HepG2 (cell line): ENCODE results near the gene RRP36. TPM values are rescaled to one million over a fixed set of nuclear protein-coding genes. Genes with fewer than 3 reads are reported as not detected.

Experiments
- CREBL2 ChIP-seq: sonication (generic); formaldehyde crosslinking; IDR thresholded peaks from 2 replicates; pipeline ENCODE4 v1.8.1; 2023; ENCODE audit warnings: missing genetic modification reagents, mild to moderate bottlenecking, borderline replicate concordance
- SNAPC2 ChIP-seq: sonication (generic); formaldehyde crosslinking; IDR thresholded peaks from 2 replicates; pipeline ENCODE4 v1.8.1; 2022; ENCODE audit warnings: mild to moderate bottlenecking, missing genetic modification reagents
- STAT5B ChIP-seq: sonication (generic); formaldehyde crosslinking; IDR thresholded peaks from 2 replicates; pipeline ENCODE4 v1.4.0; 2020; ENCODE audit warnings: missing genetic modification reagents
- TFE3 ChIP-seq: IDR thresholded peaks from 2 replicates; pipeline ENCODE4 v1.6.1; 2016
- ZC3H13 ChIP-seq: sonication (generic); formaldehyde crosslinking; IDR thresholded peaks from 2 replicates; pipeline ENCODE4 v1.8.1; 2023; ENCODE audit warnings: mild to moderate bottlenecking, missing genetic modification reagents, moderate library complexity
- ZNF276 ChIP-seq: sonication (generic); formaldehyde crosslinking; IDR thresholded peaks from 2 replicates; pipeline ENCODE4 v1.4.0; 2020; ENCODE audit warnings: mild to moderate bottlenecking, low read depth, missing genetic modification reagents
- ZNF646 ChIP-seq: sonication (generic); formaldehyde crosslinking; IDR thresholded peaks from 2 replicates; pipeline ENCODE4 v1.9.0; 2021; ENCODE audit warnings: mild to moderate bottlenecking, missing genetic modification reagents
- ZNF652 ChIP-seq: IDR thresholded peaks from 2 replicates; pipeline ENCODE4 v1.6.1; 2016; ENCODE audit warnings: low read depth, borderline replicate concordance
- ZNF737 ChIP-seq: sonication (generic); formaldehyde crosslinking; IDR thresholded peaks from 2 replicates; pipeline ENCODE4 v1.5.0; 2020; ENCODE audit warnings: missing genetic modification reagents, mild to moderate bottlenecking, borderline replicate concordance
- ZNF761 ChIP-seq: sonication (generic); formaldehyde crosslinking; conservative IDR thresholded peaks from 2 replicates; pipeline ENCODE4 v1.4.0; 2020; ENCODE audit warnings: mild to moderate bottlenecking, missing genetic modification reagents
- polyA plus RNA-seq, 8 experiments: library from polyadenylated mRNA; depleted of rRNA in 3 of 8; stranded (reverse) in 7 of 8; unstranded in 1 of 8; fragments of >200 nt; fragmentation: Illumina TruSeq in 4 of 8; extraction: Trizol in 4 of 8; gene quantifications; 2 replicates each; pipeline versions ENCODE4 v1.2.1 to v1.2.3, GENCODE V29; 2011 to 2016; ENCODE audit warnings: low read depth in 4 of 8, missing spikeins in 1 of 8, mixed read lengths in 1 of 8; ENCODE audit not compliant: insufficient read depth in 1 of 8
- total RNA-seq, 5 experiments: library from RNA; depleted of rRNA; stranded (reverse); fragments of >200 nt; fragmentation: Illumina TruSeq; extraction: Trizol; gene quantifications; 2 replicates each; pipeline ENCODE4 v1.2.3, GENCODE V29; 2016; ENCODE audit warnings: low read depth in 1 of 5
- TF ChIP-seq, protein P1 (sequence below): sonication (generic); formaldehyde crosslinking; IDR thresholded peaks from 2 replicates; pipeline ENCODE4 v1.8.0; 2022; ENCODE audit warnings: missing genetic modification reagents, low read depth, mild to moderate bottlenecking, borderline replicate concordance
- TF ChIP-seq, protein P2 (sequence below): fragments of 450-650 bp; IDR thresholded peaks from 2 replicates; pipeline ENCODE4 v1.6.1; 2017
- TF ChIP-seq, protein P3 (sequence below): IDR thresholded peaks from 2 replicates; pipeline ENCODE4 v1.6.1; 2016; ENCODE audit warnings: low read depth, control low read depth

RRP36 gene
- total and polyA plus RNA-seq, 2 of the 13 experiments (the other 11 are each of a cell fraction or from before 2014, with no cell fraction given), result 29.5 to 144 TPM

GRCh38 chr6:42978839-42979522, 42.4 kb upstream of the RRP36 start, which contains the start of gene PEX6 (continued):
- TF ChIP-seq ZC3H13 (CRISPR knock-in tag) (peak; percentile 14; the same call in 1 of the 2 replicates), STAT5B (no peak), ZNF652 (no peak), ZNF737 (CRISPR knock-in tag) (peak; percentile 55; the same call in 1 of the 2 replicates), SNAPC2 (CRISPR knock-in tag) (no peak), ZNF646 (CRISPR knock-in tag) (0 out of 2 replicates have a peak, but pooled peaks have one; percentile 21), CREBL2 (CRISPR knock-in tag) (no peak), TFE3 (CRISPR knock-in tag) (peak; percentile 55; the same call in 1 of the 2 replicates), ZNF761 (CRISPR knock-in tag) (peak; percentile 82; the same call in 1 of the 2 replicates), ZNF276 (CRISPR knock-in tag) (no peak; the same call in 1 of the 2 replicates)
- TF ChIP-seq, protein P1, sequence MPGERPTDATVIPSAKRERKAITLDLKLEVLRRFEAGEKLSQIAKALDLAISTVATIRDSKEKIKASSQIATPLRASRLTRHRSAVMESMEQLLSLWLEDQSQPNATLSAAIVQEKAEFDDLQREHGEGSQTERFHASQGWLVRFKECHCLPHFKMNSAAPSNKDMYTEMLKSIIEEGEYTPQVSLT (CRISPR knock-in tag), result no peak
- TF ChIP-seq, protein P2, sequence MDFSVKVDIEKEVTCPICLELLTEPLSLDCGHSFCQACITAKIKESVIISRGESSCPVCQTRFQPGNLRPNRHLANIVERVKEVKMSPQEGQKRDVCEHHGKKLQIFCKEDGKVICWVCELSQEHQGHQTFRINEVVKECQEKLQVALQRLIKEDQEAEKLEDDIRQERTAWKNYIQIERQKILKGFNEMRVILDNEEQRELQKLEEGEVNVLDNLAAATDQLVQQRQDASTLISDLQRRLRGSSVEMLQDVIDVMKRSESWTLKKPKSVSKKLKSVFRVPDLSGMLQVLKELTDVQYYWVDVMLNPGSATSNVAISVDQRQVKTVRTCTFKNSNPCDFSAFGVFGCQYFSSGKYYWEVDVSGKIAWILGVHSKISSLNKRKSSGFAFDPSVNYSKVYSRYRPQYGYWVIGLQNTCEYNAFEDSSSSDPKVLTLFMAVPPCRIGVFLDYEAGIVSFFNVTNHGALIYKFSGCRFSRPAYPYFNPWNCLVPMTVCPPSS, result no peak
- TF ChIP-seq, protein P3, sequence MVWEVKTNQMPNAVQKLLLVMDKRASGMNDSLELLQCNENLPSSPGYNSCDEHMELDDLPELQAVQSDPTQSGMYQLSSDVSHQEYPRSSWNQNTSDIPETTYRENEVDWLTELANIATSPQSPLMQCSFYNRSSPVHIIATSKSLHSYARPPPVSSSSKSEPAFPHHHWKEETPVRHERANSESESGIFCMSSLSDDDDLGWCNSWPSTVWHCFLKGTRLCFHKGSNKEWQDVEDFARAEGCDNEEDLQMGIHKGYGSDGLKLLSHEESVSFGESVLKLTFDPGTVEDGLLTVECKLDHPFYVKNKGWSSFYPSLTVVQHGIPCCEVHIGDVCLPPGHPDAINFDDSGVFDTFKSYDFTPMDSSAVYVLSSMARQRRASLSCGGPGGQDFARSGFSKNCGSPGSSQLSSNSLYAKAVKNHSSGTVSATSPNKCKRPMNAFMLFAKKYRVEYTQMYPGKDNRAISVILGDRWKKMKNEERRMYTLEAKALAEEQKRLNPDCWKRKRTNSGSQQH, result peak; percentile 63; the same call in 1 of the 2 replicates
